Brain microvascular endothelial cell (primary cell): Measurements from ENCODE around the gene GMDS.

Experiments used
- DNase-seq: peaks from one replicate; pipeline ENCODE4 v3.0.0-alpha.2; 2020
- H3K27ac ChIP-seq: fragments of 250-450 bp; sonication (Bioruptor Pico); 2 replicates; pipeline ENCODE4 v1.5.1; 2020; ENCODE audit warnings: mild to moderate bottlenecking, moderate library complexity
- H3K27me3 ChIP-seq: fragments of 250-450 bp; sonication (Bioruptor Pico); replicated peaks from 2 replicates; pipeline ENCODE4 v1.5.1; 2020; ENCODE audit warnings: mild to moderate bottlenecking
- H3K36me3 ChIP-seq: fragments of 250-450 bp; sonication (Bioruptor Pico); replicated peaks from 2 replicates; pipeline ENCODE4 v1.5.1; 2020; ENCODE audit warnings: mild to moderate bottlenecking
- H3K4me3 ChIP-seq: 2 replicates; pipeline ENCODE4 v1.5.1; 2011; ENCODE audit warnings: low read depth, mild to moderate bottlenecking, control low read depth, low read length, moderate library complexity
- in situ Hi-C: cut with HindIII; loops from 2 replicates; pipeline ENCODE4 v1.10.0; 2017; ENCODE audit warnings: low sequenced_read_pairs, low pct_ligation_motif_present
- TF ChIP-seq, protein P1 (sequence below): IDR thresholded peaks from 2 replicates; pipeline ENCODE4 v1.5.1; 2011; ENCODE audit warnings: low read depth, mild to moderate bottlenecking, moderate library complexity, low read length, control low read depth, inconsistent platforms; ENCODE audit errors: missing control alignments

Gene GMDS

DNA sequence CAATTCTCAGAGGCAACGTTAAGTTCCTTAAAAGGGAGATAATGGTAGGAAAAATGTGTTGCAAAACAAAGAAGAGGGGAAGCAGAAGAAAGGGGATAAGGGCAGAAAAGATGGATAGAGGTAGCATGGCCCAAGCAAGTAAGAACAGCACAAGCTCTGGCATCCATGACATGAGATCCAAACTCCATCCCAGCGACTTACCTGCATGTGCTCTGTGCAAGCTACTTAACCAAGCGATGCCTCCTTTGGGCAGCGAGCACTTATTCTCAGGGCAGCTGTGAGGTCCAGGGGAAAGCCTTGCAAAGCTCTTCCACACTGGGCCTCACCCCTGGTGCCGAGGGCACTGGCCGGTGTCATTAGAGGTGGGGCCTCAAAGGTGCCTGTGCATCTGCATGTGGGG, 340.5 kb downstream of the GMDS start:
- DNase-seq: no peak
- Histone ChIP-seq H3K36me3 (no peaks in the 10 kb centered on the region), H3K27ac (no peak overlapping the region), H3K27me3 (no peaks in the 10 kb centered on the region), H3K4me3 (no peak overlapping the region)
- TF ChIP-seq, protein P1, sequence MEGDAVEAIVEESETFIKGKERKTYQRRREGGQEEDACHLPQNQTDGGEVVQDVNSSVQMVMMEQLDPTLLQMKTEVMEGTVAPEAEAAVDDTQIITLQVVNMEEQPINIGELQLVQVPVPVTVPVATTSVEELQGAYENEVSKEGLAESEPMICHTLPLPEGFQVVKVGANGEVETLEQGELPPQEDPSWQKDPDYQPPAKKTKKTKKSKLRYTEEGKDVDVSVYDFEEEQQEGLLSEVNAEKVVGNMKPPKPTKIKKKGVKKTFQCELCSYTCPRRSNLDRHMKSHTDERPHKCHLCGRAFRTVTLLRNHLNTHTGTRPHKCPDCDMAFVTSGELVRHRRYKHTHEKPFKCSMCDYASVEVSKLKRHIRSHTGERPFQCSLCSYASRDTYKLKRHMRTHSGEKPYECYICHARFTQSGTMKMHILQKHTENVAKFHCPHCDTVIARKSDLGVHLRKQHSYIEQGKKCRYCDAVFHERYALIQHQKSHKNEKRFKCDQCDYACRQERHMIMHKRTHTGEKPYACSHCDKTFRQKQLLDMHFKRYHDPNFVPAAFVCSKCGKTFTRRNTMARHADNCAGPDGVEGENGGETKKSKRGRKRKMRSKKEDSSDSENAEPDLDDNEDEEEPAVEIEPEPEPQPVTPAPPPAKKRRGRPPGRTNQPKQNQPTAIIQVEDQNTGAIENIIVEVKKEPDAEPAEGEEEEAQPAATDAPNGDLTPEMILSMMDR: no peak
- in situ Hi-C loops: no loop called here

DNA sequence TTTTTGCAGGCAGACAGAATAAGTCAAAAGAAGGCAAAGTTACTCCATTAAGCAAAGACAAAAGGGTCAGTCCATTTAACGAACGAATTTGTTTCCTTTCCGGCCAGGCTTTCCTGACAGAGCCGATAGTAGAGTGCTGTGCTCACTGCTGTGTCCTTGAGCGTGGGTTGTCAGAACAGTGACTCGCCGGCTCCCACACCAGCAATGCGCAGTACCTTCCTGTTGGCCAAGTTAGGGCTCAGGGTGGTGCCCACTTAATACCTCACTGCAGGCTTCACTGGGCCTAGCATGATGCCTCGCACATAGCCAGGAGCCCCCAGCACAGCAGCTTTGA, 341.0 kb downstream of the GMDS start:
- no peak for DNase-seq
- Histone ChIP-seq H3K4me3 (no peak overlapping the region), H3K36me3 (no peaks in the 10 kb centered on the region), H3K27me3 (no peaks in the 10 kb centered on the region), H3K27ac (no peak overlapping the region)
- TF ChIP-seq, protein P1: no peak
- in situ Hi-C loops: no loop called here

DNA sequence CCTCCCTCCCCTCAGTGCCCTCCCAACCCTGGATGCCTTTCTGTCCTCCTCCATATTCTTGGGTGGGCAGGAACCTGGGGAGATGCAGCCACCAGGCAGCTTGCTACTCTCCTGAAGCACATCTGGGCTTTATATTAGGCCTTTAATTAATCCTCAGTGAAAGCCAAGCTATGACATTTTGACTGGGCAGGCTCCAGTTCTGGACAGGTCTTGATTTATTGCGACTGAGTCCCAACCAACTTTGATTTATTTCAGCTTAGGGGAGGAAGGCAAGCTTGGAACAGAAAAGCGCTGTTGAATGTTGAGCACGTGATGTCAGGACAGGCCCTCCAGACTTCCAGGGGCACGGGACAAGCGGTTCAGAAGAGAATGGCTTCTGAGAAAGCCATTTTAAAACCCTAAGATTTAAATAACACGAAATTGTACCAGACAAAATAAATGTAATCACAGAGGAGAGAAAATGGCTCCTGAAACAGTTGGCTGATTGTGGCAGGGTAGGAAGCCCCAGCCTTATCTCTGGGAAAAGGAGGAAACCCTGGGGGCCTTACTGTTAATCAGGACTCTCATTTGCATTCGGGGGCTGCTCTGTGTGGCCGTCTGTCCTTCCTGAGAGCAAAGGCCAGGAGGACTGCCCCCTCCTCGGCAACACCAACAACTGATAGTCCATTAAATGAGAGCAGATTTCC, 341.5 kb downstream of the GMDS start:
- Histone ChIP-seq H3K27ac (no peak overlapping the region), H3K27me3 (no peaks in the 10 kb centered on the region), H3K4me3 (no peak overlapping the region), H3K36me3 (no peaks in the 10 kb centered on the region)
- in situ Hi-C loops: no loop called here
- DNase-seq: no peak
- TF ChIP-seq, protein P1: no peak

DNA sequence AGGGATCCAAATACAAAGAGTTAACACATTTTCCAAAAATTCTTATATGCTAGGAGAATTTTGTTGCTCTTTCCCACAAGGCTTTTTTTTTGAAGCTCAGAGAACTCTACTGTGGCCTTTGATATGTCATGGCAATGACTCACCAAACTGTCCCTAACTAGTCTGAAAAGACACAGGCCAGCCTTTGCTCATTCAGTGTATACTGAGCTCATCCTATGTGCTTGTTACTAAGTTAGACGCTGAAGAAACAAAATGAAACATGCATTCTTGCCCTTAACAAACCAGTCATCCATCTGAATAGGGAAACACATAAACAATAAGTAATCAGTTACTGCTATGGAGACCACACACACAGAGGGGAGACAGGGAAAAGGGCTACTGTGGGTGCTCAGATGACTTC, 343.8 kb downstream of the GMDS start:
- peak; percentile 78 for DNase-seq
- Histone ChIP-seq H3K27ac (no peak overlapping the region), H3K27me3 (no peaks in the 10 kb centered on the region), H3K4me3 (no peak overlapping the region), H3K36me3 (no peaks in the 10 kb centered on the region)
- TF ChIP-seq, protein P1: no peak
- in situ Hi-C loops: no loop called here

DNA sequence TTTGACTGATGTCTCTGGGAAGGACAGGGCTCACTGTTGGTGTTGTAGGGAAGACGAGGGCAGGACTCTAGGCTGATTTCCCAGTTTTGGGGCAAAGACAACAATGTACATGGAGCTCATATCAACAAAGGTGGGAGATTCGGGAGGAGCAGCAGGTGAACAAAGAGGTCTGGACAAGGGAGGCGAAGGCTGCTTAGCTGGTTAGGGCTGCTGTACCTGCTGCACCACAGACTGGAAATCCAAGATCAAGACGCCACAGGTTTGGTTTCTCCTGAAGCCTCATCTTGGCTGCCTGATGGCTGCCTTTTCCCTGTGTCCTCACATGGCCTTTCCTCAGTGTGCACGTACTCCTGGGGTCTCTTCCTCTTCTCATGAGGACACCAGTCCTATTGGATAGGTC, 348.5 kb downstream of the GMDS start:
- no peak for DNase-seq
- TF ChIP-seq, protein P1: no peak
- no peak overlapping the region for H3K4me3 ChIP-seq
- in situ Hi-C loops: no loop called here
- H3K27me3 ChIP-seq: no peaks in the 10 kb centered on the region
- no peaks in the 10 kb centered on the region for H3K36me3 ChIP-seq
- no peak overlapping the region for H3K27ac ChIP-seq

DNA sequence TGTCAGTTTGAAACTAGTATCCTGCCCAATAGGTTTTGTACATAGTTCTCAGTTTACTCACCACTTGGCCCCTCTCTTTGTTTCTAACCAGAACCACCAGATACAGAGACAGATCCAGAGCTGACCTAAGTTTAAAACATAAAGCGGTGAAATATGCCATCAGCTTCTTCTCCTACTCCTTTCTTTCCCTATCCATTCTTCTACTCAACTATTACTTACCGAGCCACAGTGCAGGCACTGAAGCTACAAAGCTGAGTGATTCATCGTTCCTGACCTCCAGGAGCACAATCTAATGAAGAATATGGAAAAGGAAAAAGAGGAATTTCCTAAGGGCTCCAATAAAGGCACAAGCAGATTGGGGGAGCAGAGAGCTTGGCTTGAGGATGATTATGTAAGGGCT, 349.7 kb downstream of the GMDS start:
- in situ Hi-C loops: no loop called here
- Histone ChIP-seq H3K4me3 (no peak overlapping the region), H3K27ac (no peak overlapping the region), H3K36me3 (no peaks in the 10 kb centered on the region), H3K27me3 (no peaks in the 10 kb centered on the region)
- DNase-seq: no peak
- TF ChIP-seq, protein P1: no peak
